Measurements from ENCODE around the gene TSHZ3. TPM values are rescaled to one million over a fixed set of nuclear protein-coding genes. Genes with fewer than 3 reads are reported as not detected.

TSHZ3 gene
- total RNA-seq, 1 donor from 2014 or later, result 6.1 TPM

GRCh38 chr19:31325342-31325741, 23.9 kb downstream of the TSHZ3 start:
- no peak overlapping the region for H3K4me3 Mint-ChIP-seq (ENCODE audit: unreplicated experiment)
- peaks cover 1% of the 10 kb centered on the region for H3K27me3 Mint-ChIP-seq (ENCODE audit: low read depth, unreplicated experiment)

GRCh38 chr19:31319465-31319864, 29.8 kb downstream of the TSHZ3 start:
- H3K36me3 Mint-ChIP-seq (ENCODE audit: low read depth, unreplicated experiment), result no peaks in the 10 kb centered on the region

More at GRCh38 chr19:31325342-31325741, 23.9 kb downstream of the TSHZ3 start:
- H3K36me3 ChIP-seq (ENCODE audit: insufficient read depth, low read length), result no peaks in the 10 kb centered on the region
- no peak overlapping the region for H3K27ac Mint-ChIP-seq (ENCODE audit: unreplicated experiment)
- H3K9me3 ChIP-seq (ENCODE audit: insufficient read depth, low read depth, low read length), result no peaks in the 10 kb centered on the region
- no peak overlapping the region for H2AFZ ChIP-seq (ENCODE audit: low read depth, low read length)
- no peak overlapping the region for H3K4me3 ChIP-seq (ENCODE audit: insufficient read depth, low read depth, low read length)
- H3K4me1 Mint-ChIP-seq (ENCODE audit: low read depth, unreplicated experiment), result no peaks in the 10 kb centered on the region
- no peaks in the 10 kb centered on the region for H3K36me3 Mint-ChIP-seq (ENCODE audit: low read depth, unreplicated experiment)
- FAIRE-seq (no peak), DNase-seq (ENCODE audit: low read depth) (no peak)
- no peak overlapping the region for H3K9ac ChIP-seq (ENCODE audit: low read length)
- no peak overlapping the region for H3K4me2 ChIP-seq (ENCODE audit: low read length)
- H3K27me3 ChIP-seq (ENCODE audit: insufficient read depth, low read length), result no peaks in the 10 kb centered on the region
- TF ChIP-seq EZH2 (IDR thresholded peaks at IDR 0.05; ENCODE audit: insufficient read depth, low read length), result no peak
- no peak for TF ChIP-seq CTCF (IDR thresholded peaks at IDR 0.05; ENCODE audit: insufficient read depth, low read depth, low read length)
- H3K9me3 Mint-ChIP-seq (ENCODE audit: unreplicated experiment), result no peaks in the 10 kb centered on the region
- peaks cover 100% of the 10 kb centered on the region for H3K79me2 ChIP-seq (ENCODE audit: insufficient read depth, low read length)
- H3K27ac ChIP-seq (ENCODE audit: low read depth, low read length), result no peak overlapping the region
- peaks cover 7% of the 10 kb centered on the region for H3K4me1 ChIP-seq (ENCODE audit: insufficient read depth, low read length)
- H4K20me1 ChIP-seq (ENCODE audit: insufficient read depth, low read length), result peaks cover 90% of the 10 kb centered on the region

More at GRCh38 chr19:31319465-31319864, 29.8 kb downstream of the TSHZ3 start:
- FAIRE-seq (no peak), DNase-seq (ENCODE audit: low read depth) (no peak)
- no peaks in the 10 kb centered on the region for H3K27me3 ChIP-seq (ENCODE audit: insufficient read depth, low read length)
- H3K9me3 ChIP-seq (ENCODE audit: insufficient read depth, low read depth, low read length), result no peaks in the 10 kb centered on the region
- H3K4me3 ChIP-seq (ENCODE audit: insufficient read depth, low read depth, low read length), result no peak overlapping the region
- TF ChIP-seq CTCF (IDR thresholded peaks at IDR 0.05; ENCODE audit: insufficient read depth, low read depth, low read length) (no peak), EZH2 (IDR thresholded peaks at IDR 0.05; ENCODE audit: insufficient read depth, low read length) (no peak)
- H3K4me3 Mint-ChIP-seq (ENCODE audit: unreplicated experiment), result no peak overlapping the region
- H3K9ac ChIP-seq (ENCODE audit: low read length), result no peak overlapping the region
- H3K27ac ChIP-seq (ENCODE audit: low read depth, low read length), result no peak overlapping the region
- H3K79me2 ChIP-seq (ENCODE audit: insufficient read depth, low read length), result peaks cover 95% of the 10 kb centered on the region
- H3K27ac Mint-ChIP-seq (ENCODE audit: unreplicated experiment), result no peak overlapping the region
- peaks cover 85% of the 10 kb centered on the region for H4K20me1 ChIP-seq (ENCODE audit: insufficient read depth, low read length)
- no peak overlapping the region for H2AFZ ChIP-seq (ENCODE audit: low read depth, low read length)
- H3K4me1 ChIP-seq (ENCODE audit: insufficient read depth, low read length), result peaks cover 6% of the 10 kb centered on the region
- H3K36me3 ChIP-seq (ENCODE audit: insufficient read depth, low read length), result no peaks in the 10 kb centered on the region
- H3K9me3 Mint-ChIP-seq (ENCODE audit: unreplicated experiment), result no peaks in the 10 kb centered on the region
- H3K4me1 Mint-ChIP-seq (ENCODE audit: low read depth, unreplicated experiment), result peaks cover 12% of the 10 kb centered on the region
- H3K27me3 Mint-ChIP-seq (ENCODE audit: low read depth, unreplicated experiment), result peaks cover 1% of the 10 kb centered on the region
- H3K4me2 ChIP-seq (ENCODE audit: low read length), result no peak overlapping the region

Measured in astrocyte (in vitro differentiated cells and primary cell).